HepG2 (cell line): ENCODE results near the gene CFAP99. TPM values are rescaled to one million over a fixed set of nuclear protein-coding genes. Genes with fewer than 3 reads are reported as not detected.

ENCODE experiments used
- ATAC-seq: fragments of 200-7000 bp; cut with Tn5 transposase; 3 replicates; pipeline ENCODE4 v1.9.1; 2020; ENCODE audit warnings: mild to moderate bottlenecking, moderate library complexity
- BruUV-seq: library from RNA; stranded (reverse); fragments of 400-500 nt; replicated peaks from 2 replicates; lab custom pipeline; 2021; lab: Mats Ljungman, UMichigan
- CTCF ChIA-PET: fragments of 300-600 bp; formaldehyde crosslinking; extraction: SDS; loops from one replicate; lab custom pipeline; 2021; ENCODE audit warnings: low total read pairs, inconsistent platforms, low intra/inter-chr PET ratio; lab: Yijun Ruan, JAX
- POLR2A ChIA-PET: fragments of 350-600 bp; sonication (Branson Sonifier 250); formaldehyde crosslinking; loops from one replicate; lab custom pipeline; 2020; ENCODE audit warnings: antibody characterized with exemption, inconsistent platforms; lab: Yijun Ruan, JAX
- DNase-seq: peaks from one replicate; pipeline ENCODE4 v3.0.0-alpha.2; 2015; ENCODE audit warnings: low spot score
- FAIRE-seq: peaks from 3 replicates; lab custom pipeline; 2011; peaks lifted over from hg19 to GRCh38; lab: Jason Lieb, UNC
- H2AFZ ChIP-seq: one replicate; pipeline ENCODE4 v1.6.1; 2011; ENCODE audit warnings: low read length, inconsistent platforms
- H3K27ac ChIP-seq: fragments of 300-600 bp; 3 replicates; pipeline ENCODE4 v1.8.0; 2011; ENCODE audit warnings: mixed run types, mild to moderate bottlenecking, mixed read lengths, low read length, inconsistent platforms; ENCODE audit not compliant: insufficient read depth; ENCODE audit errors: extremely low read length
- H3K27me3 ChIP-seq, 2 experiments: fragments of 200-600 bp in 1 of 2; 2 replicates in 1 of 2; 3 replicates in 1 of 2; pipeline versions ENCODE4 v1.6.0 to v1.8.0; 2011; ENCODE audit warnings: low read length in 2 of 2, mild to moderate bottlenecking in 2 of 2, moderate library complexity in 2 of 2, inconsistent platforms in 1 of 2; ENCODE audit not compliant: insufficient read depth in 2 of 2, control insufficient read depth in 1 of 2
- H3K36me3 ChIP-seq, 2 experiments: fragments of 200-600 bp in 1 of 2; replicated peaks in 1 of 2; 2 replicates in 1 of 2; 3 replicates in 1 of 2; pipeline versions ENCODE4 v1.5.1 to v1.8.0; 2011; ENCODE audit warnings: low read length in 2 of 2, inconsistent platforms in 1 of 2; ENCODE audit not compliant: insufficient read depth in 2 of 2, control insufficient read depth in 1 of 2
- H3K4me1 ChIP-seq: 2 replicates; pipeline ENCODE4 v1.5.1; 2012; ENCODE audit warnings: low read length, inconsistent platforms; ENCODE audit not compliant: insufficient read depth
- H3K4me2 ChIP-seq: 2 replicates; pipeline ENCODE4 v1.6.0; 2011; ENCODE audit warnings: low read depth, low read length, inconsistent platforms
- H3K4me3 ChIP-seq, 3 experiments: fragments of 200-600 bp in 1 of 3; sonication (generic), shearing (Covaris generic) in 1 of 3; replicated peaks in 1 of 3; 2 replicates each; pipeline ENCODE4 v1.5.1; 2011 to 2016; ENCODE audit warnings: low read length in 3 of 3, inconsistent platforms in 2 of 3, low read depth in 2 of 3, mild to moderate bottlenecking in 2 of 3, control low read depth in 1 of 3, mixed read lengths in 1 of 3; ENCODE audit not compliant: insufficient read depth in 1 of 3
- H3K79me2 ChIP-seq: one replicate; pipeline ENCODE4 v1.6.1; 2011; ENCODE audit warnings: low read length, inconsistent platforms; ENCODE audit not compliant: insufficient read depth
- H3K9ac ChIP-seq: 2 replicates; pipeline ENCODE4 v1.6.0; 2011; ENCODE audit warnings: mild to moderate bottlenecking, low read depth, low read length, inconsistent platforms; ENCODE audit not compliant: insufficient read depth
- H3K9me3 ChIP-seq: 2 replicates; pipeline ENCODE4 v1.5.1; 2012; ENCODE audit warnings: mild to moderate bottlenecking, low read length
- H4K20me1 ChIP-seq: 2 replicates; pipeline ENCODE4 v1.6.0; 2011; ENCODE audit warnings: inconsistent platforms, mild to moderate bottlenecking, low read length, moderate library complexity; ENCODE audit not compliant: insufficient read depth
- ERF ChIP-seq: IDR thresholded peaks from 2 replicates; pipeline ENCODE4 v1.6.1; 2018; ENCODE audit warnings: missing biosample characterization, missing genetic modification reagents
- HCFC1 ChIP-seq: fragments of 150-350 bp; IDR thresholded peaks from 2 replicates; pipeline ENCODE4 v1.6.1; 2014; ENCODE audit warnings: low read depth, low read length
- HNRNPL ChIP-seq: fragments of 200-400 bp; formaldehyde crosslinking; IDR thresholded peaks from 2 replicates; pipeline ENCODE4 v1.6.1; 2017; ENCODE audit warnings: mild to moderate bottlenecking, low read depth, low read length
- PAX8 ChIP-seq: sonication (generic); formaldehyde crosslinking; IDR thresholded peaks from 2 replicates; pipeline ENCODE4 v1.8.0; 2022; ENCODE audit warnings: mild to moderate bottlenecking, missing genetic modification reagents, borderline replicate concordance
- SIX4 ChIP-seq: sonication (generic); formaldehyde crosslinking; IDR thresholded peaks from 2 replicates; pipeline ENCODE4 v1.4.0; 2020; ENCODE audit warnings: missing genetic modification reagents
- SMAD3 ChIP-seq: sonication (generic); formaldehyde crosslinking; IDR thresholded peaks from 2 replicates; pipeline ENCODE4 v1.4.0; 2020; ENCODE audit warnings: missing genetic modification reagents
- SMARCC2 ChIP-seq: fragments of 450-650 bp; IDR thresholded peaks from 2 replicates; pipeline ENCODE4 v1.6.1; 2017; ENCODE audit warnings: antibody characterized with exemption, mild to moderate bottlenecking
- TIGD3 ChIP-seq: sonication (generic); formaldehyde crosslinking; IDR thresholded peaks from 2 replicates; pipeline ENCODE4 v1.5.1; 2020; ENCODE audit warnings: mild to moderate bottlenecking, missing genetic modification reagents, borderline replicate concordance
- ZFP82 ChIP-seq: sonication (generic); formaldehyde crosslinking; IDR thresholded peaks from 2 replicates; pipeline ENCODE4 v1.5.1; 2020; ENCODE audit warnings: mild to moderate bottlenecking, missing genetic modification reagents, borderline replicate concordance
- ZHX1 ChIP-seq: sonication (generic); formaldehyde crosslinking; IDR thresholded peaks from 2 replicates; pipeline ENCODE4 v1.8.1; 2022; ENCODE audit warnings: low read depth, mild to moderate bottlenecking, missing genetic modification reagents
- ZNF143 ChIP-seq: sonication (generic); formaldehyde crosslinking; IDR thresholded peaks from 2 replicates; pipeline ENCODE4 v1.4.0; 2020; ENCODE audit warnings: missing genetic modification reagents
- WGBS: methylation state at CpG from one replicate; pipeline ENCODE4 v1.1.6; 2017; ENCODE audit warnings: low lambda C conversion rate; 5-methylcytosine and 5-hydroxymethylcytosine counted together
- in situ Hi-C: cut with HindIII; loops from 2 replicates; pipeline ENCODE4 v1.10.0; 2017; ENCODE audit warnings: low pct_unique_long_range_greater_than_20kb; ENCODE audit not compliant: extremely low pct_ligation_motif_present
- intact Hi-C: fragments of 100-400 bp; cut with micrococcal nuclease; formaldehyde crosslinking; loops from one replicate; pipeline ENCODE4 v1.10.0; 2022; ENCODE audit not compliant: unreplicated experiment
- polyA plus RNA-seq, 8 experiments: library from polyadenylated mRNA; depleted of rRNA in 3 of 8; stranded (reverse) in 7 of 8; unstranded in 1 of 8; fragments of >200 nt; fragmentation: Illumina TruSeq in 4 of 8; extraction: Trizol in 4 of 8; gene quantifications; 2 replicates each; pipeline versions ENCODE4 v1.2.1 to v1.2.3, GENCODE V29; 2011 to 2016; ENCODE audit warnings: low read depth in 4 of 8, missing spikeins in 1 of 8, mixed read lengths in 1 of 8; ENCODE audit not compliant: insufficient read depth in 1 of 8
- total RNA-seq, 5 experiments: library from RNA; depleted of rRNA; stranded (reverse); fragments of >200 nt; fragmentation: Illumina TruSeq; extraction: Trizol; gene quantifications; 2 replicates each; pipeline ENCODE4 v1.2.3, GENCODE V29; 2016; ENCODE audit warnings: low read depth in 1 of 5
- TF ChIP-seq, protein P1 (sequence below): sonication (generic); formaldehyde crosslinking; IDR thresholded peaks from 2 replicates; pipeline ENCODE4 v1.5.0; 2020; ENCODE audit warnings: mild to moderate bottlenecking, missing genetic modification reagents, borderline replicate concordance

The CFAP99 gene
- total and polyA plus RNA-seq, 2 of the 13 experiments (the other 11 are each of a cell fraction or from before 2014, with no cell fraction given): not detected

GRCh38 chr4:2434420-2434819 is 15.7 kb downstream of the CFAP99 start:
- BruUV-seq: no TSS peak
- no peak overlapping the region for H3K27ac ChIP-seq
- POLR2A ChIA-PET: no interaction called here
- peaks cover 29% of the 10 kb centered on the region for H3K4me1 ChIP-seq
- no peaks in the 10 kb centered on the region for H3K36me3 ChIP-seq
- FAIRE-seq: no peak
- no peaks in the 10 kb centered on the region for H4K20me1 ChIP-seq
- WGBS: 71% methylated on average over 4 of the region's 9 CpGs
- H3K4me2 ChIP-seq: no peak overlapping the region
- H3K4me3 ChIP-seq: no peak overlapping the region
- CTCF ChIA-PET: no interaction called here
- intact Hi-C loops: no loop called here
- no peak for TF ChIP-seq TIGD3 (CRISPR knock-in tag)
- TF ChIP-seq ZFP82: no peak
- TF ChIP-seq ERF (CRISPR knock-in tag): no peak
- TF ChIP-seq ZHX1 (CRISPR knock-in tag): no peak
- no peak for TF ChIP-seq SIX4 (CRISPR knock-in tag)
- TF ChIP-seq HNRNPL: no peak
- no peak for TF ChIP-seq HCFC1
- TF ChIP-seq SMARCC2: no peak
- no peak for TF ChIP-seq ZNF143
- TF ChIP-seq SMAD3 (CRISPR knock-in tag): no peak
- TF ChIP-seq, protein P1, sequence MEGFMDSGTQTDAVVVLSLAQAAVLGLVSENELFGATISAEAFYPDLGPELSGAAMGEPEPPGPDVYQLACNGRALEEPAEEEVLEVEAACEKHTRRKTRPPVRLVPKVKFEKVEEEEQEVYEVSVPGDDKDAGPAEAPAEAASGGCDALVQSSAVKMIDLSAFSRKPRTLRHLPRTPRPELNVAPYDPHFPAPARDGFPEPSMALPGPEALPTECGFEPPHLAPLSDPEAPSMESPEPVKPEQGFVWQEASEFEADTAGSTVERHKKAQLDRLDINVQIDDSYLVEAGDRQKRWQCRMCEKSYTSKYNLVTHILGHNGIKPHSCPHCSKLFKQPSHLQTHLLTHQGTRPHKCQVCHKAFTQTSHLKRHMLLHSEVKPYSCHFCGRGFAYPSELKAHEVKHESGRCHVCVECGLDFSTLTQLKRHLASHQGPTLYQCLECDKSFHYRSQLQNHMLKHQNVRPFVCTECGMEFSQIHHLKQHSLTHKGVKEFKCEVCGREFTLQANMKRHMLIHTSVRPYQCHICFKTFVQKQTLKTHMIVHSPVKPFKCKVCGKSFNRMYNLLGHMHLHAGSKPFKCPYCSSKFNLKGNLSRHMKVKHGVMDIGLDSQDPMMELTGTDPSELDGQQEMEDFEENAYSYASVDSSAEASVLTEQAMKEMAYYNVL (CRISPR knock-in tag): no peak
- no peak for TF ChIP-seq PAX8 (CRISPR knock-in tag)
- no peak; the same call in 2 of the 3 replicates for ATAC-seq
- H3K9ac ChIP-seq: no peak overlapping the region
- no peak for DNase-seq
- in situ Hi-C loops: no loop called here
- no peaks in the 10 kb centered on the region for H3K9me3 ChIP-seq
- H2AFZ ChIP-seq: no peak overlapping the region
- H3K79me2 ChIP-seq: no peaks in the 10 kb centered on the region
- H3K27me3 ChIP-seq: peaks cover 9 to 53% of the 10 kb centered on the region in 2 experiments; a peak in 4 of 5 replicates
